Measurements from ENCODE around the gene CSRP1.

DNA sequence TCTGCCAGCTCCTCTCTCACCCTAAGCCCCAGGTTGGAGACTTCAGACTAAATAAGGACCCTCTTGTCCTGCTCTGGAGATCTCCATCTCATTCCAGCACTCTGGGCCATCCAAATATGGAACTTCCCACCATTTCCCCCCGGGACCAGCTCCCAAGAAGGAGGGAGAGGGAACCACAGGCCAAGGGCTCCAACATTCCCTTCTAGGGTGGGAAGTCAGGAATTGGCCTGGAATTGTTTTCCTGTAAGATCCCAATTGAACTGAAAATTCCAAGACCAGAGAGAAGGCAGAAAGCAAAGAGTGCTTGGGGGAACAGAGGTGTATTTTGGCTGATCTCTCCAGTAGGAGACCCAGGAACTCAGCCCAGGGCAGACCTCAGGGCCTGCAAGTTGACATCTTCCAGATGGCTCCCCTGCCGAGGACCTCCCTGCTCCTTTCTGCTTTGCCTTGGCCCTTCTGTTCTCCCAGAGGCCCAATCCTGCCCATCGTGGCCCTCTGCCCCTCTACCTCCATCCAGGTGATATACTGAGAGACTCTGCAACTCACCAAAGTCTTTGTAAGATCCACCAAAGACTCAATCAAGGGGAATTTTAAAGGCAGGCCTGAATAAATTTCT lies 14.9 kb downstream of the CSRP1 start:
- TF ChIP-seq, protein P1, sequence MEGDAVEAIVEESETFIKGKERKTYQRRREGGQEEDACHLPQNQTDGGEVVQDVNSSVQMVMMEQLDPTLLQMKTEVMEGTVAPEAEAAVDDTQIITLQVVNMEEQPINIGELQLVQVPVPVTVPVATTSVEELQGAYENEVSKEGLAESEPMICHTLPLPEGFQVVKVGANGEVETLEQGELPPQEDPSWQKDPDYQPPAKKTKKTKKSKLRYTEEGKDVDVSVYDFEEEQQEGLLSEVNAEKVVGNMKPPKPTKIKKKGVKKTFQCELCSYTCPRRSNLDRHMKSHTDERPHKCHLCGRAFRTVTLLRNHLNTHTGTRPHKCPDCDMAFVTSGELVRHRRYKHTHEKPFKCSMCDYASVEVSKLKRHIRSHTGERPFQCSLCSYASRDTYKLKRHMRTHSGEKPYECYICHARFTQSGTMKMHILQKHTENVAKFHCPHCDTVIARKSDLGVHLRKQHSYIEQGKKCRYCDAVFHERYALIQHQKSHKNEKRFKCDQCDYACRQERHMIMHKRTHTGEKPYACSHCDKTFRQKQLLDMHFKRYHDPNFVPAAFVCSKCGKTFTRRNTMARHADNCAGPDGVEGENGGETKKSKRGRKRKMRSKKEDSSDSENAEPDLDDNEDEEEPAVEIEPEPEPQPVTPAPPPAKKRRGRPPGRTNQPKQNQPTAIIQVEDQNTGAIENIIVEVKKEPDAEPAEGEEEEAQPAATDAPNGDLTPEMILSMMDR (IDR thresholded peaks at IDR 0.05), result no peak
- TF ChIP-seq POLR2A (IDR thresholded peaks at IDR 0.05), result no peak

All from tibial nerve (tissue), 3 donors.